ENCODE data around the gene SCAMP3. TPM values are rescaled to one million over a fixed set of nuclear protein-coding genes. Genes with fewer than 3 reads are reported as not detected.

The SCAMP3 gene
- total and polyA plus RNA-seq, 10 of the 15 experiments (the other 5 are each of a cell fraction or from before 2014, with no cell fraction given) = 17.2 to 133 (median 87.3) TPM

GRCh38 chr1:155308493-155309422 lies 46.6 kb upstream of the SCAMP3 start, which contains the start of gene FDPS (continued):
- peak; percentile 73; the same call in 1 of the 2 replicates for TF ChIP-seq ZBTB40 (IDR thresholded peaks at IDR 0.05; ENCODE audit: borderline replicate concordance)
- TF ChIP-seq MXI1 (IDR thresholded peaks at IDR 0.05; ENCODE audit: low read depth, low read length) = peak; percentile 70
- TF ChIP-seq RBBP5 (conservative IDR thresholded peaks at IDR 0.05) = no peak
- peak; percentile 44; the same call in 1 of the 3 replicates for TF ChIP-seq POU2F2 (IDR thresholded peaks at IDR 0.05; ENCODE audit: borderline replicate concordance, low read depth, low read length)
- TF ChIP-seq BHLHE40 (IDR thresholded peaks at IDR 0.05; ENCODE audit: borderline replicate concordance in 1 of 2, low read depth in 2 of 2, low read length in 1 of 2) = peak; percentile 76 to 89
- no peak for TF ChIP-seq ZNF24 (IDR thresholded peaks at IDR 0.05)
- peak; percentile 82 for TF ChIP-seq YY1 (IDR thresholded peaks at IDR 0.05; ENCODE audit: low read depth, low read length)
- peak; percentile 94 for TF ChIP-seq NFYB (IDR thresholded peaks at IDR 0.05; ENCODE audit: insufficient read depth, low read depth, low read length)
- TF ChIP-seq NRF1 (conservative IDR thresholded peaks at IDR 0.05; ENCODE audit: low read depth, low read length) = 0 out of 2 replicates have a peak, but pooled peaks have one; percentile 7
- no peak for TF ChIP-seq GATAD2B (conservative IDR thresholded peaks at IDR 0.05; ENCODE audit: low read depth)
- no peak for TF ChIP-seq STAT1 (conservative IDR thresholded peaks at IDR 0.05)
- TF ChIP-seq ATF2 (IDR thresholded peaks at IDR 0.05; ENCODE audit: low read length) = no peak
- TF ChIP-seq ATF3 (IDR thresholded peaks at IDR 0.05; ENCODE audit: borderline replicate concordance, extremely low read depth, low read depth, low read length) = no peak
- TF ChIP-seq MYC (IDR thresholded peaks at IDR 0.05; ENCODE audit: insufficient read depth, insufficient read length, insufficient replicate concordance, low read length, severe bottlenecking) = no peak
- no peak for TF ChIP-seq YBX1 (IDR thresholded peaks at IDR 0.05)
- peak; percentile 65 for TF ChIP-seq BRCA1 (IDR thresholded peaks at IDR 0.05; ENCODE audit: low read depth, low read length)
- no peak for TF ChIP-seq ZSCAN29 (IDR thresholded peaks at IDR 0.05)
- TF ChIP-seq USF2 (IDR thresholded peaks at IDR 0.05; ENCODE audit: borderline replicate concordance, low read depth, low read length) = peak; percentile 69; the same call in 1 of the 2 replicates
- peak; percentile 23; the same call in 1 of the 2 replicates for TF ChIP-seq LARP7 (IDR thresholded peaks at IDR 0.05)
- peak; percentile 86 for TF ChIP-seq PBX3 (IDR thresholded peaks at IDR 0.05; ENCODE audit: insufficient replicate concordance, low read depth, low read length)
- peak; percentile 86 for TF ChIP-seq RFX5 (IDR thresholded peaks at IDR 0.05; ENCODE audit: low read depth, low read length)

Measured in GM12878 (cell line).